ENCODE data around the gene PXDC1.

- TF ChIP-seq CTCF (IDR thresholded peaks at IDR 0.05; ENCODE audit: low read depth, low read length, missing input control) = no peak
- TF ChIP-seq YY1 (IDR thresholded peaks at IDR 0.05) = no peak
- no peak for TF ChIP-seq TAF1 (conservative IDR thresholded peaks at IDR 0.05)
- TF ChIP-seq FOXA1 (IDR thresholded peaks at IDR 0.05) = no peak
- TF ChIP-seq ATF3 (IDR thresholded peaks at IDR 0.05) = no peak
- no peak for TF ChIP-seq ZBTB33 (IDR thresholded peaks at IDR 0.05)
- TF ChIP-seq RAD21 (IDR thresholded peaks at IDR 0.05) = no peak
- TF ChIP-seq GABPA (IDR thresholded peaks at IDR 0.05 in 1 of 2, conservative IDR thresholded peaks at IDR 0.05 in 1 of 2) = no peak
- TF ChIP-seq NR2F2 (IDR thresholded peaks at IDR 0.05) = no peak
- TF ChIP-seq JUND (IDR thresholded peaks at IDR 0.05) = no peak
- no peak for TF ChIP-seq HNF4A (conservative IDR thresholded peaks at IDR 0.05)
- no peak for TF ChIP-seq REST (IDR thresholded peaks at IDR 0.05)
- no peak for TF ChIP-seq RXRA (IDR thresholded peaks at IDR 0.05)
Measured at GRCh38 chr6:3800850-3801591, 49.5 kb upstream of the PXDC1 start.

All from liver (tissue), 3 donors.